Measurements from ENCODE around the gene SLC12A5.

Gene SLC12A5

GRCh38 chr20:46014517-46015396 lies 14.3 kb upstream of the SLC12A5 start:
- H3K4me1 Mint-ChIP-seq: peaks cover 36% of the 10 kb centered on the region
- H3K27me3 Mint-ChIP-seq: peaks cover 49% of the 10 kb centered on the region
- H3K36me3 Mint-ChIP-seq: no peaks in the 10 kb centered on the region
- no peak overlapping the region for H3K27ac Mint-ChIP-seq
- H3K9me3 Mint-ChIP-seq: peaks cover 3% of the 10 kb centered on the region
- no peak overlapping the region for H3K4me3 Mint-ChIP-seq
- no peak for ATAC-seq

GRCh38 chr20:46017272-46017671 lies 11.7 kb upstream of the SLC12A5 start:
- H3K4me1 Mint-ChIP-seq: peaks cover 34% of the 10 kb centered on the region
- no peak for ATAC-seq

GRCh38 chr20:46018112-46018511 lies 10.9 kb upstream of the SLC12A5 start:
- no peaks in the 10 kb centered on the region for H3K9me3 Mint-ChIP-seq
- no peaks in the 10 kb centered on the region for H3K36me3 Mint-ChIP-seq
- peaks cover 42% of the 10 kb centered on the region for H3K27me3 Mint-ChIP-seq
- H3K4me3 Mint-ChIP-seq: no peak overlapping the region
- H3K4me1 Mint-ChIP-seq: peaks cover 36% of the 10 kb centered on the region
- ATAC-seq: no peak
- no peak overlapping the region for H3K27ac Mint-ChIP-seq

More at GRCh38 chr20:46017272-46017671, 11.7 kb upstream of the SLC12A5 start:
- H3K4me3 Mint-ChIP-seq: no peak overlapping the region
- H3K27me3 Mint-ChIP-seq: peaks cover 42% of the 10 kb centered on the region
- H3K27ac Mint-ChIP-seq: no peak overlapping the region
- no peaks in the 10 kb centered on the region for H3K9me3 Mint-ChIP-seq
- H3K36me3 Mint-ChIP-seq: no peaks in the 10 kb centered on the region

- H3K4me1 Mint-ChIP-seq: peaks cover 41% of the 10 kb centered on the region
- H3K27ac Mint-ChIP-seq: no peak overlapping the region
- peaks cover 43% of the 10 kb centered on the region for H3K27me3 Mint-ChIP-seq
- no peak overlapping the region for H3K4me3 Mint-ChIP-seq
- no peak for ATAC-seq
- no peaks in the 10 kb centered on the region for H3K9me3 Mint-ChIP-seq
- H3K36me3 Mint-ChIP-seq: no peaks in the 10 kb centered on the region
Measured at GRCh38 chr20:46018611-46019010, 10.4 kb upstream of the SLC12A5 start.

- Mint-ChIP-seq H3K9me3 (no peaks in the 10 kb centered on the region), H3K27ac (no peak overlapping the region), H3K27me3 (peaks cover 50% of the 10 kb centered on the region), H3K36me3 (no peaks in the 10 kb centered on the region), H3K4me1 (peaks cover 32% of the 10 kb centered on the region), H3K4me3 (no peak overlapping the region)
- ATAC-seq: no peak
Measured at GRCh38 chr20:46020555-46020954, 8.5 kb upstream of the SLC12A5 start.

- H3K36me3 Mint-ChIP-seq: no peaks in the 10 kb centered on the region
- H3K4me3 Mint-ChIP-seq: peak overlapping the region; percentile 75
- no peak overlapping the region for H3K27ac Mint-ChIP-seq
- peak; percentile 61 for ATAC-seq
- H3K9me3 Mint-ChIP-seq: no peaks in the 10 kb centered on the region
- H3K4me1 Mint-ChIP-seq: peaks cover 32% of the 10 kb centered on the region
- H3K27me3 Mint-ChIP-seq: peaks cover 61% of the 10 kb centered on the region
Measured at GRCh38 chr20:46021361-46022359, 7.4 kb upstream of the SLC12A5 start.

GRCh38 chr20:46022411-46023147 lies 6.4 kb upstream of the SLC12A5 start:
- H3K27ac Mint-ChIP-seq: no peak overlapping the region
- H3K36me3 Mint-ChIP-seq: no peaks in the 10 kb centered on the region
- peak overlapping the region; percentile 71 for H3K4me3 Mint-ChIP-seq
- no peaks in the 10 kb centered on the region for H3K9me3 Mint-ChIP-seq
- ATAC-seq: peak; percentile 61
- peaks cover 32% of the 10 kb centered on the region for H3K4me1 Mint-ChIP-seq
- peaks cover 64% of the 10 kb centered on the region for H3K27me3 Mint-ChIP-seq

- Mint-ChIP-seq H3K36me3 (no peaks in the 10 kb centered on the region), H3K4me1 (peaks cover 32% of the 10 kb centered on the region), H3K4me3 (no peak overlapping the region), H3K9me3 (no peaks in the 10 kb centered on the region), H3K27me3 (peaks cover 70% of the 10 kb centered on the region), H3K27ac (no peak overlapping the region)
- ATAC-seq: no peak
Measured at GRCh38 chr20:46023148-46023484, 5.9 kb upstream of the SLC12A5 start.

- peaks cover 32% of the 10 kb centered on the region for H3K4me1 Mint-ChIP-seq
- peaks cover 79% of the 10 kb centered on the region for H3K27me3 Mint-ChIP-seq
- no peaks in the 10 kb centered on the region for H3K9me3 Mint-ChIP-seq
- no peaks in the 10 kb centered on the region for H3K36me3 Mint-ChIP-seq
- no peak overlapping the region for H3K27ac Mint-ChIP-seq
- ATAC-seq: no peak
- no peak overlapping the region for H3K4me3 Mint-ChIP-seq
Measured at GRCh38 chr20:46023999-46024398, 5.0 kb upstream of the SLC12A5 start.

- H3K36me3 Mint-ChIP-seq: no peaks in the 10 kb centered on the region
- H3K27me3 Mint-ChIP-seq: peaks cover 87% of the 10 kb centered on the region
- no peak overlapping the region for H3K4me3 Mint-ChIP-seq
- ATAC-seq: no peak
- H3K4me1 Mint-ChIP-seq: peaks cover 32% of the 10 kb centered on the region
- no peak overlapping the region for H3K27ac Mint-ChIP-seq
- no peaks in the 10 kb centered on the region for H3K9me3 Mint-ChIP-seq
Measured at GRCh38 chr20:46025376-46025783, 3.6 kb upstream of the SLC12A5 start.

GRCh38 chr20:46027245-46027853 lies 1.7 kb upstream of the SLC12A5 start:
- no peak for ATAC-seq
- Mint-ChIP-seq H3K4me3 (no peak overlapping the region), H3K9me3 (no peaks in the 10 kb centered on the region), H3K27me3 (peaks cover 73% of the 10 kb centered on the region), H3K27ac (no peak overlapping the region), H3K4me1 (peaks cover 13% of the 10 kb centered on the region), H3K36me3 (no peaks in the 10 kb centered on the region)

- Mint-ChIP-seq H3K4me3 (no peak overlapping the region), H3K9me3 (no peaks in the 10 kb centered on the region), H3K4me1 (peaks cover 6% of the 10 kb centered on the region), H3K27me3 (peaks cover 73% of the 10 kb centered on the region), H3K27ac (no peak overlapping the region), H3K36me3 (no peaks in the 10 kb centered on the region)
- ATAC-seq: no peak
Measured at GRCh38 chr20:46028110-46028509, 905 bp upstream of the SLC12A5 start.

- Mint-ChIP-seq H3K27me3 (peaks cover 73% of the 10 kb centered on the region), H3K9me3 (no peaks in the 10 kb centered on the region), H3K4me1 (no peaks in the 10 kb centered on the region), H3K36me3 (no peaks in the 10 kb centered on the region), H3K4me3 (no peak overlapping the region), H3K27ac (no peak overlapping the region)
- no peak for ATAC-seq
Measured at GRCh38 chr20:46030284-46031013, 1.4 kb downstream of the SLC12A5 start.

- Mint-ChIP-seq H3K9me3 (no peaks in the 10 kb centered on the region), H3K36me3 (no peaks in the 10 kb centered on the region), H3K4me1 (no peaks in the 10 kb centered on the region), H3K4me3 (no peak overlapping the region), H3K27me3 (peaks cover 73% of the 10 kb centered on the region), H3K27ac (no peak overlapping the region)
- no peak for ATAC-seq
Measured at GRCh38 chr20:46031014-46031569, 2.1 kb downstream of the SLC12A5 start.
